Mononuclear cell (primary cell): ENCODE data around the gene SLC31A2. TPM values are rescaled to one million over a fixed set of nuclear protein-coding genes. Genes with fewer than 3 reads are reported as not detected.

Experiments used
- H3K27me3 ChIP-seq: 2 replicates; pipeline ENCODE4 v1.6.0; 2011; ENCODE audit warnings: low read length, control low read depth; ENCODE audit not compliant: insufficient read depth
- H3K4me1 ChIP-seq: 2 replicates; pipeline ENCODE4 v1.5.1; 2011; ENCODE audit warnings: mild to moderate bottlenecking, low read length, control low read depth; ENCODE audit not compliant: insufficient read depth
- H3K4me3 ChIP-seq: 2 replicates; pipeline ENCODE4 v1.5.1; 2011; ENCODE audit warnings: mild to moderate bottlenecking, low read length, moderate library complexity
- H3K9me3 ChIP-seq: 2 replicates; pipeline ENCODE4 v1.5.1; 2011; ENCODE audit warnings: low read depth, mild to moderate bottlenecking, control low read depth, low read length
- total RNA-seq: library from RNA; depleted of rRNA; stranded (reverse); fragments of >200 nt; gene quantifications from one replicate; pipeline ENCODE4 v1.2.3, GENCODE V29; 2012

Gene SLC31A2
- total RNA-seq, 1 donor, result 38.8 TPM

DNA sequence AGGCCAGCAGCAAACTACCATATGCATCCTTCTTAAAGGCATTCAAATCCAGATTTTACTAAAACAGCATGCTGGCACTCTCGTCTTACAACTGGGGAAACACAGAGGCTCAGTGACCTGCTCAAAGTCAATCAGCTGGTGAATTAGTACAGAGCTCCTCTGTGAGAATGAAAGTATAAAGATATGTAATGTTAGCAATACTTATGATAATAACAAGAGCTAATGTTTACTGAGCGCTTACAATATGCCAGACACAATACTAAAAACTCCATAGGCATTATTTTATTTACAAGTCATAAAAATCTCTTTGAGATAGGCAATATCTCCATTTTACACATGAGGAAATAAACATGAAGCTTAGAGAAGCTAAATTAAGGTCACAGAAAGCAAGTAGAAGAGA is 41.6 kb downstream of the SLC31A2 start:
- Histone ChIP-seq H3K27me3 (no peaks in the 10 kb centered on the region), H3K4me1 (peaks cover 13% of the 10 kb centered on the region), H3K9me3 (no peaks in the 10 kb centered on the region), H3K4me3 (no peak overlapping the region)

DNA sequence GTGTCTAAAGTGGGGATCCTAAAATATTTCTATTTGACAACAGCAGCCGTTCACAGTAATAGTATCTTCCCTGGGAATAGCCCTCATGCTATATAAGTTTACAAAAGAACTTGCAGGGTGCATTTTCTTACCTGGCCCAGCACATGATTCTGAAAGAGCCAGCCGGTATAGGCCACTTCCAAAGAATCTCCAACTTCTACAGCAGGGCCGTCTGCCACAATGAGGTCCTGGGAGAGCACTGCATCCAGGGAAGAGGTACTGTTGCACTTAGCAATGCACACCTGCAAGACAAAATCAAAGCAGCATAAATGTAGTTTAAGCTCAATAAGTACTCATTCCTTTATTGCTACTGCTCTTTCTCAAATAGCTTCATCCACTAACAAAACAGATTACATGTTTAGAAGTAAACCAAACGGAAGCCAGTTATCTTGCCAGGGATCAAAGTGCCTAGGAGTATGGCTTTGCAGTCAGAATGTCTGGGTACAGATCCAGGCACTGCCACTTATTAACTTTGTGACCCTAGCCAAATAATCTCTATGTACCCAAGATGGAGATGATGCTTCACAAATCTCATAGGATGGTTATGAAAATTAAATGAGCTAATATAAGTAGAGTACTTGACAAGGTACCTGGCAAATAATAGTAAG is 49.0 kb downstream of the SLC31A2 start:
- H3K4me1 ChIP-seq, result no peaks in the 10 kb centered on the region
- H3K27me3 ChIP-seq, result no peaks in the 10 kb centered on the region
- no peaks in the 10 kb centered on the region for H3K9me3 ChIP-seq
- no peak overlapping the region for H3K4me3 ChIP-seq

DNA sequence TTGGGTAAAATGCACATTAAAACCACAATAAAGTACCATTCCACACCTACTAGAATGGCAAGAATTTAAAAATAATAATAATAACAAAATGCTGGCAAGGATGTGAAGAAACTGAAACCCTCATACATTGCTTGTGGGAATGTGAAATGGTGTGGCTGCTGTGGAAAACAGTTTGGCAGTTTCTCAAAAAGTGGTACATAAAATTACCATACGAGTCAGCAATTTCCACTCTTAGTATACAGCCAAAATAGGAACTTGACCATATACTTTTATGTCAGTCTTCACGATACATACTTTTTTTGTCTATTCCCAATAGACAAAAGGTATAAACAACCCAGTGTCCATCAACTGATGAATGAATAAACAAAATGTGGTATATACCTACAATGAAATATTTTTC is 54.6 kb downstream of the SLC31A2 start:
- Histone ChIP-seq H3K4me1 (peaks cover 10% of the 10 kb centered on the region), H3K9me3 (no peaks in the 10 kb centered on the region), H3K27me3 (no peaks in the 10 kb centered on the region), H3K4me3 (no peak overlapping the region)

DNA sequence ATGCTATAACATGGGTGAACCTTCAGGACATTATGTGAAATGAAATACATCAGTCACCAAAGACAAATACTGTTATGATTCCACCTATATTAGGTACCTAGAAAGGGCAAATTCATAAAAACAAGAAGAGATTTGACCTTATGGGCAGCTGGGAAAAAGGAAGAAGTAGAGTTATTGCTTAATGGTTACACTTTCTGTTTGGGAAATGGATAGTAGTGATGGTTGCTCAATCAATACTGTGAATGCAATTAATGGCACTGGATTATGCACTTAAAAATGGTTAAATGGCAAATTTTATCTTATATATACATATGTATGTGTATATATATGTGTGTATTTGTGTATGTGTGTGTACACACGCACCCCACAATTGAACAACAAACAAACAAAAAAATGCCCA is 55.1 kb downstream of the SLC31A2 start:
- no peaks in the 10 kb centered on the region for H3K9me3 ChIP-seq
- H3K27me3 ChIP-seq, result no peaks in the 10 kb centered on the region
- H3K4me3 ChIP-seq, result no peak overlapping the region
- H3K4me1 ChIP-seq, result peaks cover 10% of the 10 kb centered on the region

DNA sequence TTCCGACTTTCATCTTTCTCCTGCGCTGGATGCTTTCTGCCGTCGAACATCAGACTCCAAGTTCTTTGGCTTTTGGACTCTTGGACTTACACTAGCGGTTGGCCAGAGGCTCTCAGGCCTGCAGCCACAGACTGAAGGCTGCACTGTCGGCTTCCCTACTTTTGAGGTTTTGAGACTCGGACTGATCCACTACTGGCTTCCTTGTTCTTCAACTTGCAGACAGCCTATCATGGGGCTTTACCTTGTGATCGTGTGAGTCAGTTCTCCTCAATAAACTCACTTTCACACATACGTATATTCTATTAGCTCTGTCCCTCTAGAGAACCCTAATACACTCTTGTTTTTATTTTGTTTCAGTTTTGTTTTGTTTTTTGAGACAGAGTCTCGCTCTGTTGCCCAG is 60.0 kb downstream of the SLC31A2 start:
- H3K4me3 ChIP-seq, result no peak overlapping the region
- H3K9me3 ChIP-seq, result no peaks in the 10 kb centered on the region

More for the DNA sequence above, 60.0 kb downstream of the SLC31A2 start:
- Histone ChIP-seq H3K4me1 (peaks cover 14% of the 10 kb centered on the region), H3K27me3 (no peaks in the 10 kb centered on the region)

Other genes starting within 250 kb of the SLC31A2 start
- 0.84 TPM for gene ZNF883, start 138.8 kb upstream of the SLC31A2 start, total RNA-seq
- gene ZFP37, start 94.3 kb upstream of the SLC31A2 start, total RNA-seq, result 0.42 TPM
- 15.4 TPM for gene FKBP15, start 70.3 kb downstream of the SLC31A2 start, total RNA-seq
- gene SLC31A1, start 70.5 kb downstream of the SLC31A2 start, total RNA-seq, result 8.0 TPM
- 13.2 TPM for gene CDC26, start 124.6 kb downstream of the SLC31A2 start, total RNA-seq
- gene PRPF4, start 124.7 kb downstream of the SLC31A2 start, total RNA-seq, result 15.4 TPM
- not detected for gene RNF183, start 152.4 kb downstream of the SLC31A2 start, total RNA-seq
- gene WDR31, start 189.3 kb downstream of the SLC31A2 start, total RNA-seq, result 0.21 TPM
- 0.42 TPM for gene BSPRY, start 198.5 kb downstream of the SLC31A2 start, total RNA-seq
- gene HDHD3, start 226.0 kb downstream of the SLC31A2 start, total RNA-seq, result 8.6 TPM